K562 treated with DMSO at 1 percent for 24 hours (cell line): Measurements from ENCODE around the gene ALG8. TPM values are rescaled to one million over a fixed set of nuclear protein-coding genes. Genes with fewer than 3 reads are reported as not detected.

Experiments used
- total RNA-seq: library from RNA; unstranded; fragments of 300-600 nt; gene quantifications from 2 replicates; pipeline ENCODE4 v1.2.3, GENCODE V29; 2022; ENCODE audit warnings: low read depth; ENCODE audit not compliant: insufficient read depth

ALG8 gene
- total RNA-seq: 22.1 and 28.7 TPM in 2 replicates

DNA sequence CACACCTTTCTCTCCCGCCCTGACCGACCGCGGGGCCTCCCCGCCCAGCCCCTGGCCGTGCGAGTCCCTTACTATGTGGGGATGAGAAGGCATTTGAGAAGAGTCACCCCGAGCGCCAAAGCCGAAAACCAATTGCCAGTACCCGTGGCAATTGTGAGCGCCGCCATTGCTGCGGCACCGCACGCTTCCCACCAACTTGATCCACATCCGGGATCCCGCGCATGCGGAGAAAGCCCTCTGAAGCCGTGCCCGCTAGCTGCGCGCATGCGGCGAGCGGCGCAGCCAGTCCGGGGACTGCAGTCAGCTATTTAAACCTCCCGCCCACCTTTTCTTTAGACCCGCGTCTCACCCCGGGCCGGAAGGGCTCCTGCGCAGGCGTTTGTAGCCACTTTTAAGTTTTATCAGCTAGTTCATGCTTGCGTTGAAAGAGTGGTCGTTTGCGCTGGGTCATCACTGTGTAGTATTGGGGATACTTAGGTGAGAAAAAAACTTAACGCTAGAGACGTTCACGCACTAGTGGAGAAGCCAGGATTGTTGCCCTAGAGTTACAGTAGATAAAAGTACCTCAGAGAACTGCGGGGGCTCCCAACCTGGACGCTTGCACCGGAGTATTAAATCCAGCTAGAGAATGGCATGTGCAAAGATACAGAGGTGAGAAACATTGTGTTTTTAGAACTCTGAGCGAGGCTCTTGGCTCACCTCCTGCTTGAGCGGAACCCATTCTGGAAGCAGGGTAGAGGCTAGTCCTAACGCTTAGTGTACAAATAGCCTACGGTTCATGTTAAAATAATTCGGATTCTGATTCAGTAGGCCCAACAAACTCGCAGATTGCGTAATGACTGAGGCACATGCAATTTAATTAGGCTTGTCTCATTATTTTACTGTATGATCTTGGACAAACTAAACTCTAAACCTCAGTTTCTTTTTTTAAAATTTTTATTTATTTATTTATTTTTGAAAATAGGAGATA is at the start of gene ALG8:
ALG8 (minus strand) TSS at position 205 of the 970 bp plus-strand sequence; CDS start at position 167, 38 bp downstream.

DNA sequence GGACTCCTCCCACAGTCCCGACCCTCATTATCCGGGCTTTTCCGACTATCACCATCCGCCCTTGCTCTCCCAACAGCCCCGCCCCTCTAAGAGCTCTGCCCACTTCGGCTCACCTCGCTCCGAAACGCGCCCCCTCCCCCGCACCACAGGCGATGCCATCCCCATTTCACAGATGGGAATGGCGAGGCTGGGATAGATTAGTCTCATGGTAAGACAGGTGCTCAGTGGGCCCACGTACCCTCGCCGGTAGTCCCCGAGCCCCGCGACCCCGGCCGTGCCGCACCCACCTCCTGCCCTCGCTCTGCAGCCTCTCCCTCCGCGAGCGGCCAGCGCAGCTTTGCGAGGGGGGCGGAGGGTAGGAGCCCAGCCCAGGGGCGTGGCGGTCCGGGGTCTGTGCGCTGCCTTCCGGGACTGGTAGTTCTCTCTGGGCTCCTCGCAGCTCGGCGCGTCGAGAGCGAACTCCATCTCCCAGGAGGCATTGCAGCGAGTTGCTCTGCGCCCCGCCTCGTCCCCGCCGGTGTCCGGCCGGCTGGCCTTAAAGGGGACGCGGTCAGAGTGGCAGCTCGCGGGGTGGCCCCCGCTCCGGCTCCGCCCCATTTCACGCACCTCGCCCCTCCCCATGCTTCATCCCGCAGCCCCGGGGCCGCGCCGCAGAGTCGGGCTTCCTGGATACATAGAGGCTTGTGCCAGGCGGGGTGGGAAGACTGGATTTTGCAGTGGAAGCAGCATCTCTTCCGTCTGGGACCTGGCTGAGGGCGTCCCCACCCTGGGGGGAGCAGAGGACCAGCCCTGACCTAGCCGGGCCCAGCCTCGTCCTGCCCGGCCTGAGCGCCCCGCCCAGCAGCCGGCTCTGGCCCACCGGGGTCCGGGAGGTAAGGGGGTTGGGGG is 49.1 kb upstream of the ALG8 start, which contains the start of the genes KCTD21 and USP35:
KCTD21 (minus strand) TSS at position 341 of the 888 bp plus-strand sequence. CDS start 14,072 bp downstream, outside the sequence.
USP35 (plus strand) TSS at position 634 of the 888 bp plus-strand sequence. CDS start 7,327 bp downstream, outside the sequence.

DNA sequence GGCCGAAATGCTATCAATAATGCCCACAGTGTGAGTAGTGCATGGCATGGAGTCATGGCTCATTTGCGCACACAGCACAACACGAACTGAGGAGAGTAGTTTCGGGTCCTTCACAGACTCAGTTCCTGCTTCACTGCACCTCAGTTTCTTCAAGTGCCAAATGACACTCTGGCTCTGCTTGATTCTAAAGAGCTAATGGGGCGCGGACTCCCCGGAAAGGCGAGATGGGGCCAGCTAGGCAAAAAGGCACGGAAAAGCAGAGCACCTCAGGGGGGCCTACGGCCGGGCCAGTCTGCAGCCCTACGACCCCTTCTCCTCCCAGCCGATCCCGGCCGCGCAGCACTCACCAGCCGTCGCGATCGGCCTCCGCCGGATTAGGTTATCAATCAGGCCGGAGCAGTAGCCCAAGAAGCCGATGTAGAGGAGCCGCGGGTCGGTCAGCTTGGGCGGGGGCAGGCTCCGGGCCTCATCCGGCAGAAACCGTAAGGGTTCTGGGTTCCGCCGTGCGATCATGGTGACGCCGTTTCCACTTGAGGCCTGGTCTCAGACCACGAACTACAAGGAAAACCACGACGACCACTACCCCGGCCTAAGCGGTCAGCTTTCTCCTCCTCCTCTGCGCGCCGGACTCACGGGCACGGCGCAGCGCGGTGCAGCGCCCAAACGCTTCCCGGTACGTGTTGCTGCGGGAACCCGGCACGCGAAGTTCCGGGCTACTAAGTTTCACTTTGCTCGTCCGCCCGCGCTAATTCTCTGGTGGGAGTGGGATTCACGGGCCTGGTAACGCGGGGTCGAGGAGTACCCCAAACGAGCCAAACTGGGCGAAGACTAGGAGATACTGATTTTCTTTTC is 60.0 kb downstream of the ALG8 start, which contains the start of gene NDUFC2:
NDUFC2 (minus strand) TSS at position 631 of the 852 bp plus-strand sequence; CDS start at position 513, 118 bp downstream.

DNA sequence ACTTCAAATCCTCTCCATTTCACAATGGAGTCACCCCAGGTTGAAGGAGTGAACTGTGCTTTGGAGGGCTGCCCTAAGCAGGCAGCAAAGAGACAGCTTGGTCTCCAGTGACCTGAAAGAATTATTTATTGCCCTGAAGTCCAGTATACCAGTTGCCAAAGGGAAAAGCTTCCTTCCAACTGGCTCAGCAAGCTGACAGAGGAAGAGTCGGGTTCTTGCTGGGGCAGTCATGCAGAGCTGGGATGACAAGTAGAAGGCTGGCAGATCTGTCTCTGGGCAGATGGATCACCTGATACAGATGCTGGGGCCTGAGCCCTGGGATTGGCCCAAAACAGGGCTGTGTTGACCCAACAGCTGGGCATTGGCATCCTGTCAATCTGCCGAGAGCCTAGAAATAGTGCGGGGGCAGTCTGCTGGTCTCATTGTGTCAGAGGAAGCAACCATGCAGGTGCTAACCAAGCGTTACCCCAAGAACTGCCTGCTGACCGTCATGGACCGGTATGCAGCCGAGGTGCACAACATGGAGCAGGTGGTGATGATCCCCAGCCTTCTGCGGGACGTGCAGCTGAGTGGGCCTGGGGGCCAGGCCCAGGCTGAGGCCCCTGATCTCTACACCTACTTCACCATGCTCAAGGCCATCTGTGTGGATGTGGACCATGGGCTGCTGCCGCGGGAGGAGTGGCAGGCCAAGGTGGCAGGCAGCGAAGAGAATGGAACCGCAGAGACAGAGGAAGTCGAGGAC is 75.8 kb downstream of the ALG8 start, which contains the start of gene THRSP:
THRSP (plus strand) TSS at position 422 of the 742 bp plus-strand sequence; CDS start at position 443, 21 bp downstream.

Other genes starting within 250 kb of the ALG8 start
- gene INTS4, start 145.0 kb downstream of the ALG8 start, total RNA-seq: 26.4 and 26.9 TPM in 2 replicates
- 0.54 TPM in 1 of 2 replicates, not detected in the other for gene KCTD14, start 116.3 kb downstream of the ALG8 start, total RNA-seq
- 1.5 and 1.6 TPM in 2 replicates for gene THRSP, start 75.8 kb downstream of the ALG8 start, total RNA-seq
- 597 and 629 TPM in 2 replicates for gene NDUFC2, start 59.8 kb downstream of the ALG8 start, total RNA-seq
- 9.1 and 9.9 TPM in 2 replicates for gene KCTD21, start 49.0 kb upstream of the ALG8 start, total RNA-seq
- 8.9 and 9.9 TPM in 2 replicates for gene USP35, start 49.3 kb upstream of the ALG8 start, total RNA-seq